BLaER1 (cell line): ENCODE data around the gene ACAP3.
A peak's percentile ranks its signal among the peaks of the same experiment; 100 is the strongest.

Source experiments
- H3K27ac ChIP-seq: shearing (Covaris generic); formaldehyde crosslinking; 2 replicates; pipeline ENCODE4 v1.8.1; 2022
- H3K27me3 ChIP-seq: shearing (Covaris generic); formaldehyde crosslinking; 2 replicates; pipeline ENCODE4 v1.8.1; 2022
- H3K36me3 ChIP-seq: shearing (Covaris generic); formaldehyde crosslinking; 2 replicates; pipeline ENCODE4 v1.8.1; 2022
- H3K4me1 ChIP-seq: shearing (Covaris generic); formaldehyde crosslinking; 2 replicates; pipeline ENCODE4 v1.8.1; 2022
- H3K4me2 ChIP-seq: shearing (Covaris generic); formaldehyde crosslinking; 2 replicates; pipeline ENCODE4 v1.8.1; 2022
- H3K4me3 ChIP-seq: shearing (Covaris generic); formaldehyde crosslinking; 2 replicates; pipeline ENCODE4 v1.8.1; 2022
- H3K9ac ChIP-seq: shearing (Covaris generic); formaldehyde crosslinking; 2 replicates; pipeline ENCODE4 v1.8.1; 2022
- H3K9me3 ChIP-seq: shearing (Covaris generic); formaldehyde crosslinking; 2 replicates; pipeline ENCODE4 v1.8.1; 2022
- H4K20me1 ChIP-seq: shearing (Covaris generic); formaldehyde crosslinking; 2 replicates; pipeline ENCODE4 v1.8.1; 2022
- Cebpa-rat ChIP-seq: shearing (Covaris generic); IDR thresholded peaks from 2 replicates; pipeline ENCODE4 v1.8.1; 2022

The ACAP3 gene

DNA sequence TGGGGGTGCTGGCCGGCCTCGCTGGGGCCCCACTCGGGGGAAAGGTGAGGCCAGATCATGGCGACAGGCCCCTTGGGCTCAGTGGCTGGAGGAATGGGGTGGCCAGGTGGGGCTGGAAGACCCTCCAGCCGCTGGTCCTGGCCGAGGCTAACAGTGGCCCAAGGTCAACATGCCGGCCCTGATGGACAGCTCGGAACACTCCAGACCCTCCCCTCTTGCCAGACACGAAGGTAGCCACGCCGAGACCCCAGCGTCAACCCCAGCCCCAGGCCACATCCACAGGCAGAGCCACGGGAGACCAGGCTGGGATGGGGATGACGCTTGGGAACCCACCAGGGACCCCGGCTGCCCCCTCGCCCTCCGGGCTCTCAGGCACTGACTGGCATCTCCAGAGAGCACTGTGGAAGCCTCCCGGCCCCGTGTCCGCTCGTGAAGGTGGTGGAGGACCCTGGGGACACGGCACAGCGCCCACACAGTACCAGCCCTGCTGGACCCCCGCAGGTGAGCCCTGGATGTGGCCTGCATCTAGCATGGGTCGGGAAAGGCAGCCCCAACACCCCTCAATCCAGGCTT, 60.3 kb downstream of the ACAP3 start:
- TF ChIP-seq Cebpa-rat: no peak
- Histone ChIP-seq H4K20me1 (peaks cover 70% of the 10 kb centered on the region), H3K27me3 (peaks cover 43% of the 10 kb centered on the region), H3K4me1 (peaks cover 74% of the 10 kb centered on the region), H3K9ac (no peak overlapping the region), H3K9me3 (no peaks in the 10 kb centered on the region), H3K27ac (no peak overlapping the region), H3K4me2 (no peak overlapping the region), H3K4me3 (no peak overlapping the region), H3K36me3 (peaks cover 6% of the 10 kb centered on the region)

DNA sequence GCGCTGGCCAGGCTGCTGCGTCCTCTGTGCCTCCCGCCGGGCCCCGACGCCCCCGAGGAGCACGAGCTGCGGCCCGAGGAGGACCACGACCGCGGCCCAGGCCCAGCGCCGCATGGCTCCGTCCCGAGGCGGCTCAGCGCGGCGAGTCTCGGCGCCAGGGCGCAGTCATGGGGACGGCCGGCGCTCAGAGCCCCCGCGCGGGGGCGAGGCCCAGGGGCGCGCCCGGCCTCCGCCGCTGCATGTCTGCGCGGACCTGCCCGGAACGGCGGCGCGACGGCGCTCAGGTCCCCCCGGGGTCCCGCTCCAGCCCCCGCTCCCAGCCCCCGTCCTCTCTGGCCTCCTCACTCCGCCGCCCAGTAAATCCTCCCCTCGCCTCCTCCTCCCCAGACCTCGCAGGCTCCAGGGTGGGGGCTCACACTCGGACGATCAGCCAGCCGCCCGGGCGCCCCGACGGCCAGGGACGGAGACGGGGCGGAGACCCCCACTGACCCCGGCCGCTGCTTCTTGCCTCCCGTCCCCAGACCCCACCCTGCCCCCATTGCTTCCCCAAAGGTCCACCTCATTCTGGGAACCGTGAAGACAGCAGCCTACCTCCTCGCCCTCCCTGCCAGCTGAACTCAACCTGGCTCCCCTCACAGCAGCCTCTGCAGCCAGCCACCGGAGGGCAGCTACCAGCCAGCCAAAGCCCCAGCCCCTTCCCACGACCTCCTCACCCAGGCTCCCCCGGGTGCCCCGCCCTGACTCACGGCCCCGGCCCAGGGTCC, 61.0 kb downstream of the ACAP3 start, which contains the start of gene C1QTNF12:
Gene C1QTNF12, minus strand, starts transcription at position 146 of the 764 bp plus-strand sequence. Its CDS starts 32 bp downstream, at position 114.
- H3K4me1 ChIP-seq: peaks cover 74% of the 10 kb centered on the region
- TF ChIP-seq Cebpa-rat: no peak
- H3K9ac ChIP-seq: no peak within 1 kb of the TSS
- H3K36me3 ChIP-seq: no peaks in the 10 kb centered on the region
- peak within 1 kb of the TSS; percentile 37 for H3K4me2 ChIP-seq
- H3K27ac ChIP-seq: no peak within 1 kb of the TSS
- no peaks in the 10 kb centered on the region for H3K9me3 ChIP-seq
- peaks cover 71% of the 10 kb centered on the region for H4K20me1 ChIP-seq
- H3K27me3 ChIP-seq: peaks cover 43% of the 10 kb centered on the region
- H3K4me3 ChIP-seq: no peak within 1 kb of the TSS

DNA sequence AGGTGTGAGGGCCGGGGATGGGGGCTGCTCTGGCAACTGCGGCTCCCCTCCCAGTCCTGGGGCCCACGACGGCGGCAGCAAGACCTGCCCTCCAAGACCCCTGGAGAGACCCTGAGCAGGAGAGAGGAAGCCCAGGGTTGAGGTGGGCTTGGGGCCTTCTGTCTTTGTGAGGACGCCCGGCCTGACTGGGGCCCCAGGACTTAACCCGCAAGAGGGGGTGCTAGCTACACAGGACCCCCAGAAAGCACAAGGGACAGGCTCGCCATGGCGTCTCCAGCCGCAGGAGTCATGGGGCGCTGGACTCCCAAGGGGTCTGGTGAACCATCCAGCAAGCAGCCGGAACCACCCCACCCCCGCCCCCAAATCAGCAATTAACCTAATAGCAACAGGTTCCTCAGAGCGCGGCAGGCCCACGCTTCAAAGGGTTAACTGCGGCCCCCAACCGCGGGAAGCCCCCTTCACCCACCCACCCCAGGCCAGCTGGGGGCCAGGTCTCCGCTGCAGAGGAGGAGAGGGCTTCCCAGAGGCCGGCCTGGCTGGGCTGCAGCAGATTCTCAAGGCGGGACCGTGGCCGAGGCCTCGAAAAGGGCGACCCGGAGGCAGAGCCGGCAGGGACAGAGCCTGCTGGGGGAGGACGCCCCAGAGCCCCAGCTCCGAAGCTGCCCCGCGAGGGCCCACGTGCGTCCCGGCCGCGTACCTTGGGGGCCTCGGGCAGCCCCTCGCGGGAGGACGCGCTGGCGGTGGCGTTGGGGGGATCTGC, 61.7 kb downstream of the ACAP3 start:
- Histone ChIP-seq H4K20me1 (peaks cover 79% of the 10 kb centered on the region), H3K9me3 (no peaks in the 10 kb centered on the region), H3K9ac (no peak overlapping the region), H3K36me3 (no peaks in the 10 kb centered on the region), H3K27ac (no peak overlapping the region), H3K27me3 (peaks cover 43% of the 10 kb centered on the region), H3K4me2 (peak overlapping the region; percentile 37), H3K4me1 (peaks cover 74% of the 10 kb centered on the region), H3K4me3 (no peak overlapping the region)
- TF ChIP-seq Cebpa-rat: no peak

DNA sequence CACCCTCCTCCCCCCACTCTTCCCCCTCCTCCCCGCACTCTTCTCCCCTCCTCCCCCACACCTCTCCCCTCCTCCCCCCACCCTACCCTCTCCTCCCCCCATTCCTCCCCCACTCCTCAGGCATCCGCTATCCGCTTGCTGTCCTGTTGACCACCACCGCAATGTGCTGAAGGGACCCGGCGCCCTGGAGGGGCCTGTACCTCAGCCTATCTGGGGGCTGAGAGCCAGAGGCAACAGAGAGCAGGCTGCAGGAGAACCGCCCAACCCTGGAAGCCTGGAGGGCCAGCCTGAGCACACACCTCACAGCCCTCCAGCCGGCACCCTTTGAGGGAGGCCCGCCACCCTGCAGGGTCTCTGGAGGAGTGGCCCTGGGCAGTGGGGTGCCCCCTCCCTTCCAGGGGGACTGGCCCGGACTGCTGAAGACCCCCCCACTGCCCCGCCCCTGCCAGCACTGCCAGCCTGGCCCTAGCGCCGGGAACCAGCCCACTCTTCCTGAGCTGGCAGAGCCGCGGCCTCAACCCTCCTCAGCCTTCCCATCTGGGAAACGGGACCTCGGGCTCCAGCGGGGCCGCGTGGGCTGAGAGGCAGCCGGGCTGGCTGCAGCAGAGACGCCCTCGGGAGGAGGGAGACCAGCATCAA, 62.4 kb downstream of the ACAP3 start:
- Histone ChIP-seq H3K4me3 (no peak overlapping the region), H3K4me2 (peak overlapping the region; percentile 37; the same call in 1 of the 2 replicates), H3K36me3 (no peaks in the 10 kb centered on the region), H3K27ac (no peak overlapping the region), H3K27me3 (peaks cover 43% of the 10 kb centered on the region), H3K4me1 (peaks cover 72% of the 10 kb centered on the region), H4K20me1 (peaks cover 74% of the 10 kb centered on the region), H3K9ac (no peak overlapping the region), H3K9me3 (no peaks in the 10 kb centered on the region)
- TF ChIP-seq Cebpa-rat: no peak

DNA sequence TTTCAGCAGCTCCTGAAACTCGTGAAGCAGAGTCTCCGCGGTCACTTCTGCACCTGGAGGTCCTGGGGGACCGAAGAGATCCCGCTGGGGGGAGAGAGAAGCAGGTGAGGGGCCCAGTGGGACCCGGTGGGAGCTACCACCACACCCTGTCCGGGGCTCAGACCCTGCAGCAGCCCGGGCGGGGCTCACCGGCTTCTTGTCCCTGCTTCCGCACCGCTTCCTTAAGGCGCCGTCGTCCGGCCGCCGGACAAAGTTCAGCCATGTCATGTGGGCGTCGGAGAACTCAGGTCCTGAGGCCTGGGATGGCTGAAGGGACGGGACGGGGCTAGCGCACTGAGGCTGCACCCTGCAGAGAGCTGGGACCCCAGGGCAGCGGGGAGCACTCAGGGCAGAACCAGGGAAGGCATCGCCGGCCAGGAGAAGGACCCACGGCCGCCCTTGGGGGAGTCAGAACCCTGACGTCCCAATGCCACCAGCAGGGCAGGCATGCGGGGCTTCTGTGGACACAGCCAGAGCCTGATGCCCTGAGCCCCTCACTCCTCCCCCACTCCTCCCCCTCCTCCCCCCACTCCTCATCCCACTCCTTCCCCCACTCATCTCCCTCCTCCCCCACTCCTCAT, 63.4 kb downstream of the ACAP3 start:
- Histone ChIP-seq H3K4me1 (peaks cover 72% of the 10 kb centered on the region), H3K27ac (no peak overlapping the region), H3K4me3 (no peak overlapping the region), H3K9me3 (no peaks in the 10 kb centered on the region), H3K27me3 (peaks cover 43% of the 10 kb centered on the region), H3K9ac (no peak overlapping the region), H4K20me1 (peaks cover 70% of the 10 kb centered on the region), H3K4me2 (peak overlapping the region; percentile 57), H3K36me3 (no peaks in the 10 kb centered on the region)
- no peak for TF ChIP-seq Cebpa-rat

DNA sequence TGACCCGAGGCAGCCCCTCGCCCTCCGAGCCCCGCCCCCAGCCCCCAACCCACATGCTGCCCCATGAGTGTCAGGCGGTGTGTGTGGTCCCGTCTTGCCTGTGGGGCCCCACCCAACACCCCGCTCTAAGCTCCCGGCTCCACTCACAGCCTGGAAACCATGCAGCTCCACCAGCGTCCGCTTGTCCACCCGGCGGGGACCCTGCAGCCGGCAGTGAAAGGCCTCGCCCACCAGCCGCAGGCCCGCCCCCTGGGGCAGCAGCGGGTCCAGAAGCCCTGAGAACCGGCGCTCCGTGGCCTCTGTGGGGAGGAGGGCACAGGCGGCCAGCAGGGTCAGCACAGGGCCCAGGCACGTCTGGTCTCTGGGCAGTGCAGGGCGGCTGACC, 63.9 kb downstream of the ACAP3 start:
- H4K20me1 ChIP-seq: peaks cover 70% of the 10 kb centered on the region
- H3K36me3 ChIP-seq: no peaks in the 10 kb centered on the region
- H3K9ac ChIP-seq: no peak overlapping the region
- no peak overlapping the region for H3K4me3 ChIP-seq
- peak overlapping the region; percentile 57 for H3K4me2 ChIP-seq
- peaks cover 76% of the 10 kb centered on the region for H3K4me1 ChIP-seq
- TF ChIP-seq Cebpa-rat: no peak
- H3K27me3 ChIP-seq: peaks cover 43% of the 10 kb centered on the region
- no peaks in the 10 kb centered on the region for H3K9me3 ChIP-seq
- H3K27ac ChIP-seq: no peak overlapping the region

DNA sequence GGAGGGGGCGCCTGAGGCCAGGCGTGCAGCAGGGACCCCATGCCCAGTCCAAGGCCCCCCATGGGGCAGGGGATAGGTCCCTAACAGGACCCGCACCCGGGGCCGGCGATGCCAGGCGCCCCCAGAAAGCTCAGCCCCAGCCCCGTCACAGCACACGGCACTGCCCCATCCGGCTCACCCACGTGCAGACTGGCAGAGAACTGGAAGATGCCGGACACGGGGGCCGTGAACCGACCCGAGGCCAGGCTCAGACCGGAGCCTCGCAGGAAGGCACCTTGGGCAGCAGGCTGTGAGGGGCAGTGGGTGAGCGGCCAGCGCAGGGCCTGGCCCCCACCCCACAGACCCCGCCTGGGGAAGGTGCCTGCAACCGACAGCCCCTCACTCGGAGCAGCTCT, 64.5 kb downstream of the ACAP3 start:
- TF ChIP-seq Cebpa-rat: no peak
- Histone ChIP-seq H4K20me1 (peaks cover 66% of the 10 kb centered on the region), H3K4me1 (peaks cover 82% of the 10 kb centered on the region), H3K4me3 (no peak overlapping the region), H3K9ac (no peak overlapping the region), H3K27ac (no peak overlapping the region), H3K4me2 (peak overlapping the region; percentile 57), H3K9me3 (no peaks in the 10 kb centered on the region), H3K27me3 (peaks cover 42% of the 10 kb centered on the region), H3K36me3 (no peaks in the 10 kb centered on the region)

DNA sequence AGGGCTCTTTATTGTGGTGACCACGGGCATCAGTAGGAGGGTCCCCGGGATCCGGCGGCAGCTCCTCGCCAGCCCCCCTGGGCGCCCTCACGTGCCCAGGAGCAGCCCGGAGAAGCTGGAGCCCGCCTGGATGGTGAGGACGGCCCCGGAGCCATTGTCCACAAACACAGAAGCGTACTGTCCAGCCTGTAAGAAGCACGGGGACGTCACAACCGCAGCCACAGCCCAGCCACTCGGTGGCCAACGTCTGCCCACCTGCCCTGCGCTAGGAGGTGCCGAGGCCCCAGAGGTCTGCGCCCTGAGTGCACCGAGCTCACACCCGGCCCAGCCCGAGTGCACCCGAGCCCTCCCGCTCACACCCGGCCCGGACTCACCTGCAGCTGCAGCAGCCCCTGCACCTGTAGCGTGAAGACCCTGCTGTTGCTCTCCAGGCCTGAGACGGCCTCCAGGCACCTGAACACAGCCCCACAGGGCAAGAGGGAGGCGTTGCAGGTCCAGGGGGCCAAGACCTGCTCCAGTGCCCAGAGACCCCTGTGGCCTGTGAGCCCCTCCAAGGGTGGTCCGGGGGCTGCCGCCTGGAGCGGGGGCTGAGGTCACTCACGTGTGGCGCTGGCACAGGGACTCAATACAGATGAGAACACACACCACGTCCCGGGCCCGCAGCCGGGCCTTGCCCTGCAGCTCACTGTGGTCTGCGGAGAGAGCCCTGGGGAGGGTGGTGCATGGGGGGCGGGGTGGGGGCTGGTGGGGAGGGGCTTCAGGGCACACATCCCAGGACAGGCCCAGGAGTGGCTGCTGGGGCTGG, 65.1 kb downstream of the ACAP3 start:
- H3K27ac ChIP-seq: no peak overlapping the region

More for the DNA sequence above, 65.1 kb downstream of the ACAP3 start:
- H3K36me3 ChIP-seq: no peaks in the 10 kb centered on the region
- no peak overlapping the region for H3K9ac ChIP-seq
- no peaks in the 10 kb centered on the region for H3K9me3 ChIP-seq
- H3K27me3 ChIP-seq: peaks cover 38% of the 10 kb centered on the region
- no peak overlapping the region for H3K4me3 ChIP-seq
- no peak for TF ChIP-seq Cebpa-rat
- peaks cover 85% of the 10 kb centered on the region for H3K4me1 ChIP-seq
- peak overlapping the region; percentile 92 for H3K4me2 ChIP-seq
- H4K20me1 ChIP-seq: peaks cover 66% of the 10 kb centered on the region
